Esophagus muscularis mucosa (tissue), 4 donors: ENCODE data around the gene INKA1. TPM values are rescaled to one million over a fixed set of nuclear protein-coding genes. Genes with fewer than 3 reads are reported as not detected.
"Not testable (repeated sequence)": the region's sequence is repeated elsewhere in the genome, so short reads cannot be mapped to it uniquely, and the experiment has no call there.

Experiments
- DNase-seq: peaks from one replicate; pipeline ENCODE4 v3.0.0-alpha.2; 2017; ENCODE audit errors: extremely low spot score
- H3K27ac ChIP-seq, 4 donors: fragments of 200-600 bp; sonication (generic); replicated peaks in 1 of 4; 1 replicate in 3 of 4; 2 replicates in 1 of 4; pipeline ENCODE4 v1.5.1; 2016 to 2019; ENCODE audit warnings: mild to moderate bottlenecking in 1 of 4
- H3K27me3 ChIP-seq, 4 donors: fragments of 200-600 bp; sonication (generic); one replicate each; pipeline versions ENCODE4 v1.5.1 to v1.6.0; 2016 to 2019
- H3K36me3 ChIP-seq, 4 donors: fragments of 200-600 bp; sonication (generic); one replicate each; pipeline ENCODE4 v1.5.1; 2016 to 2019
- H3K4me1 ChIP-seq, 4 donors: fragments of 200-600 bp; sonication (generic); one replicate each; pipeline ENCODE4 v1.5.1; 2016 to 2019
- H3K4me3 ChIP-seq, 4 donors: fragments of 200-600 bp; sonication (generic); 1 replicate in 2 of 4; 2 replicates in 2 of 4; pipeline ENCODE4 v1.5.1; 2016 to 2019; ENCODE audit warnings: mild to moderate bottlenecking in 4 of 4, moderate library complexity in 1 of 4
- H3K9me3 ChIP-seq, 4 donors: fragments of 200-600 bp; sonication (generic); 1 replicate in 3 of 4; 2 replicates in 1 of 4; pipeline ENCODE4 v1.5.1; 2016 to 2019
- EP300 ChIP-seq: sonication (generic); formaldehyde crosslinking; IDR thresholded peaks from one replicate; pipeline ENCODE4 v1.6.1; 2017; ENCODE audit warnings: antibody characterized with exemption
- POLR2A ChIP-seq: fragments of 450-650 bp; IDR thresholded peaks from one replicate; pipeline ENCODE4 v1.6.1; 2017; ENCODE audit warnings: antibody characterized with exemption, moderate library complexity, mild to moderate bottlenecking, low read depth
- POLR2AphosphoS5 ChIP-seq, 2 donors: sonication (generic); formaldehyde crosslinking; IDR thresholded peaks; one replicate each; pipeline ENCODE4 v1.6.1; 2017; ENCODE audit warnings: antibody characterized with exemption in 2 of 2
- WGBS: methylation state at CpG from one replicate; pipeline ENCODE4 v1.1.5; 2018; 5-methylcytosine and 5-hydroxymethylcytosine counted together
- intact Hi-C: fragments of 100-400 bp; cut with DNase I; formaldehyde crosslinking; loops from one replicate; pipeline ENCODE4 v1.15.1; 2023
- total RNA-seq, 4 donors: library from RNA; depleted of rRNA; stranded (reverse); fragments of >200 nt; gene quantifications; one replicate each; pipeline versions ENCODE4 v1.1.0 to v1.2.1, GENCODE V29; 2016
- TF ChIP-seq, protein P1 (sequence below), 3 experiments: fragments of 200-600 bp in 2 of 3; fragments of 450-650 bp in 1 of 3; sonication (generic) in 2 of 3; IDR thresholded peaks; one replicate each; pipeline ENCODE4 v1.5.1; 2017 to 2019; ENCODE audit warnings: antibody characterized with exemption in 3 of 3, mild to moderate bottlenecking in 2 of 3, moderate library complexity in 1 of 3

Gene INKA1
- total RNA-seq, 4 donors from 2014 or later, result 3.3 to 5.8 (median 4.0) TPM

DNA sequence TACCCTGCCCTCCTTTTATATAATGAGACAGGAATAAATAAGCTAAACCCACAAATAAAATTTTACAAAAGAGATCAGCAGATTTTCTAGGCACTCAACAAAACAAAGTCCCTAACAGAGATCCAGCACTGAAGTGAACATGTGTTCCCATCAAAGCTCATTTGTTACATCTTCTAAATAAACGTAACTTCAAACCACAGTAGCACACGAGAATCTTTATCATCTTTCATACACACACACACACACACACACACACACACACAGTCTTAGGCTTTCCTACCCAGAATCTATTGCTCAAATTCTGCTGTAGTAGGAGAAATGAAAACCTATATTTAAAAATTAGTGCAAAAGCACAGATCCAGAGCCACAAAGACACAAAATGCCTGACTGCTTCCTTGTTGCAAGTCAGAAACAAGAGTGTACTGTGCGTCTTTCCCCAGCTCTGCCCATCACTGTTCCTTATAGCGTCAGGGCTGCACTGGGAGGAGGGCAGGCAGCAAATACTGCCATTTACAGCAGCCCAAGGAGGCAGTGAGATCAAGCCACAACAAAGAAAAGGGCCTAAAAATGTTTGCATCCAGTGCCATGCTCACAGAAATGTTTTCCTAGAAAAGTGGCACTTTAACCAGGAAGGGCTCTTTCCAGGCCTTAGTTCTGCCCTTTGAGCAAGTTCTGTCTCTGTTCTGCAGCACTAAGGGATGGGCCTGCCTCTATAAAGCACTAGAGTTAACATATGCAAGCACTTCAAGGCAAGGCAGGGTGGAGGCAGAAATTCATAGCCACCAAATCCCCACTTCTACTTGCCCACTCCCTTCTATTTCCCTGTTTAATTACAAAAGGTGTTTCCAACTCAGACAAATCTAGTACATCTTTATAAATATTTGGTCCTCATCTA lies 22.7 kb upstream of the INKA1 start:
- WGBS, result 57% methylated on average over 4 of the region's 4 CpGs
- no peaks in the 10 kb centered on the region for H3K9me3 ChIP-seq
- intact Hi-C loops, result no loop called here
- TF ChIP-seq, protein P1, sequence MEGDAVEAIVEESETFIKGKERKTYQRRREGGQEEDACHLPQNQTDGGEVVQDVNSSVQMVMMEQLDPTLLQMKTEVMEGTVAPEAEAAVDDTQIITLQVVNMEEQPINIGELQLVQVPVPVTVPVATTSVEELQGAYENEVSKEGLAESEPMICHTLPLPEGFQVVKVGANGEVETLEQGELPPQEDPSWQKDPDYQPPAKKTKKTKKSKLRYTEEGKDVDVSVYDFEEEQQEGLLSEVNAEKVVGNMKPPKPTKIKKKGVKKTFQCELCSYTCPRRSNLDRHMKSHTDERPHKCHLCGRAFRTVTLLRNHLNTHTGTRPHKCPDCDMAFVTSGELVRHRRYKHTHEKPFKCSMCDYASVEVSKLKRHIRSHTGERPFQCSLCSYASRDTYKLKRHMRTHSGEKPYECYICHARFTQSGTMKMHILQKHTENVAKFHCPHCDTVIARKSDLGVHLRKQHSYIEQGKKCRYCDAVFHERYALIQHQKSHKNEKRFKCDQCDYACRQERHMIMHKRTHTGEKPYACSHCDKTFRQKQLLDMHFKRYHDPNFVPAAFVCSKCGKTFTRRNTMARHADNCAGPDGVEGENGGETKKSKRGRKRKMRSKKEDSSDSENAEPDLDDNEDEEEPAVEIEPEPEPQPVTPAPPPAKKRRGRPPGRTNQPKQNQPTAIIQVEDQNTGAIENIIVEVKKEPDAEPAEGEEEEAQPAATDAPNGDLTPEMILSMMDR (IDR thresholded peaks at IDR 0.05), result no peak
- TF ChIP-seq EP300 (no peak), POLR2AphosphoS5 (IDR thresholded peaks at IDR 0.05) (no peak), POLR2A (no peak)
- no peak overlapping the region for H3K4me3 ChIP-seq
- H3K4me1 ChIP-seq, result peaks cover 44 to 82% (median 65%) of the 10 kb centered on the region in 4 donors
- peaks cover 4 to 56% (median 34%) of the 10 kb centered on the region in 4 donors for H3K36me3 ChIP-seq
- no peak for DNase-seq
- H3K27ac ChIP-seq, result no peak overlapping the region
- H3K27me3 ChIP-seq, result no peaks in the 10 kb centered on the region

DNA sequence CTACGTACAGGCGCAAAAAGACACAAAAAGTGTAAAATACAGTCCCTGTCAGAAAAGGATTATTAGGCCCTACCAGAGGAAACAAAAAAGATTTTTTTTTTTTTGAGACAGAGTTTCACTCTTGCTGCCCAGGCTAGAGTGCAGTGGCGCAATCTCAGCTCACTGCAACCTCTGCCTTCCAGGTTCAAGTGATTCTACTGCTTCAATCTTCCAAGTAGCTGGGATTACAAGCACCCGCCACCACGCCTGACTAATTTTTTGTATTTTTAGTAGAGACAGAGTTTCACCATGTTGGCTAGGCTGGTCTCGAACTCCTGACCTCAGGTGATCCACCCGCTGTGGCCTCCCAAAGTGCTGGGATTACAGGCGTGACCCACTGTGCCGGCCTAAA lies 22.1 kb upstream of the INKA1 start:
- H3K27ac ChIP-seq, H3K9me3 ChIP-seq, intact Hi-C loops, DNase-seq, H3K4me3 ChIP-seq, H3K27me3 ChIP-seq: not testable (repeated sequence)
- Histone ChIP-seq H3K36me3 (peaks cover 4 to 55% (median 33%) of the 10 kb centered on the region in 4 donors), H3K4me1 (peaks cover 45 to 79% (median 64%) of the 10 kb centered on the region in 4 donors)
- 93% methylated on average over 9 of the region's 9 CpGs for WGBS

DNA sequence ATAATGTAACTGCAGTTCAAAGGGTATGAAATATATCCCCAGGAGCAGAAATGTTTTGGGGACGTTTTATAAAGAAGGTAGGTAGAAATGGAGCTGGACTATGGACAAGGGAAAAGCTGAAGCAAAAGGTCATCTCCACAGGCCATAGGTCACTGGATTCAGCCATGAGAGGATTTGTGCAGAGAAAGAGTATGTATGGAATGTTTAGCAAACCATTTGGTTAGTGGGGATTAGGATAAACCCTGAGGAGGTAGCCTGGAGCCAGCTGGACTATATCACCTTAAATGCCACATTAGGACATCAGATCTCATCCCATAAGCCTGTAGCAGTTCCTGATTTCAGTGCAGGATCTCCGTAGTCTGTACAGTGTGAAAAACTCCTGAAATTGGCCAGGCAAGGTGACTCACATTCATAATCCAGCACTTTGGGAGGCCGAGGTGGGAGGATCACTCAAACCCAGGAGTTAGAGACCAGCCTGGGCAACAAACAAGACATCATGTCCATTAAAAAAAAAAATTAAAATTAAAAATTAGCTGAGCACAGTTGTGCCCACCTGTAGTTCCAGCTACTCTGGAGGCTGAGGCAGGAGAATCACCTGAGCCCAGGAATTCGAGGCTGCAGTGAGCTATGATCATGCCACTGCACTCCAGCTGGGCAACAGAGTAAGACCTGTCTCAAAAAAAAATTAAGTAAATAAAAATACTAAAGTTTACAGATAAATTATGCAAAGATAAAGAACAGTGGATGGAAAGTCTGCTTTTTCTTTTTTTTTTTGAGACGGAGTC lies 21.5 kb upstream of the INKA1 start:
- Histone ChIP-seq H3K27me3 (peaks cover 0 to 3% (median 0%) of the 10 kb centered on the region in 4 donors), H3K4me1 (peaks cover 45 to 74% (median 64%) of the 10 kb centered on the region in 4 donors), H3K27ac (no peak overlapping the region), H3K9me3 (no peaks in the 10 kb centered on the region), H3K4me3 (no peak overlapping the region), H3K36me3 (peaks cover 4 to 51% (median 33%) of the 10 kb centered on the region in 4 donors)
- no peak for TF ChIP-seq POLR2AphosphoS5 (IDR thresholded peaks at IDR 0.05)
- no peak for TF ChIP-seq POLR2A
- TF ChIP-seq EP300, result no peak
- TF ChIP-seq, protein P1 (IDR thresholded peaks at IDR 0.05), result no peak
- intact Hi-C loops, result no loop called here
- WGBS, result 82% methylated on average over 5 of the region's 5 CpGs
- DNase-seq, result no peak

DNA sequence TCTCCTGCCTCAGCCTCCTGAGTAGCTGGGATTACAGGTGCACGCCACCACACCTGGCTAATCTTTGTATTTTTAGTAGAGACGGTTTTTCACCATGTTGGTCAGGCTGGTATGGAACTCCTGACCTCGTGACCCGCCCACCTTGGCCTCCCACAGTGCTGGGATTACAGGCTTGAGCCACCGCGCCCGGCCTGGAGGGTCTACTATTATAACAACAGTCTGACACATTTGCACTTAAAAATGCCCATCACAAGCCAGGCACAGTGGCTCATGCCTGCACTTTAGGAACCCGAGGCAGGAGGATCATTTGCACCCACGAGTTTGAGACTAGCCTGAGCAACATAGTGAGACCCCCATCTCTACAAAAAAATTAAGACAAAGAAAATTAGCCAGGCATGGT lies 20.8 kb upstream of the INKA1 start:
- H3K27ac ChIP-seq, H3K4me3 ChIP-seq, H3K27me3 ChIP-seq, H3K9me3 ChIP-seq, DNase-seq, intact Hi-C loops: not testable (repeated sequence)
- H3K36me3 ChIP-seq, result peaks cover 4 to 47% (median 32%) of the 10 kb centered on the region in 4 donors
- WGBS, result 96% methylated on average over 9 of the region's 9 CpGs
- H3K4me1 ChIP-seq, result peaks cover 51 to 81% (median 70%) of the 10 kb centered on the region in 4 donors

DNA sequence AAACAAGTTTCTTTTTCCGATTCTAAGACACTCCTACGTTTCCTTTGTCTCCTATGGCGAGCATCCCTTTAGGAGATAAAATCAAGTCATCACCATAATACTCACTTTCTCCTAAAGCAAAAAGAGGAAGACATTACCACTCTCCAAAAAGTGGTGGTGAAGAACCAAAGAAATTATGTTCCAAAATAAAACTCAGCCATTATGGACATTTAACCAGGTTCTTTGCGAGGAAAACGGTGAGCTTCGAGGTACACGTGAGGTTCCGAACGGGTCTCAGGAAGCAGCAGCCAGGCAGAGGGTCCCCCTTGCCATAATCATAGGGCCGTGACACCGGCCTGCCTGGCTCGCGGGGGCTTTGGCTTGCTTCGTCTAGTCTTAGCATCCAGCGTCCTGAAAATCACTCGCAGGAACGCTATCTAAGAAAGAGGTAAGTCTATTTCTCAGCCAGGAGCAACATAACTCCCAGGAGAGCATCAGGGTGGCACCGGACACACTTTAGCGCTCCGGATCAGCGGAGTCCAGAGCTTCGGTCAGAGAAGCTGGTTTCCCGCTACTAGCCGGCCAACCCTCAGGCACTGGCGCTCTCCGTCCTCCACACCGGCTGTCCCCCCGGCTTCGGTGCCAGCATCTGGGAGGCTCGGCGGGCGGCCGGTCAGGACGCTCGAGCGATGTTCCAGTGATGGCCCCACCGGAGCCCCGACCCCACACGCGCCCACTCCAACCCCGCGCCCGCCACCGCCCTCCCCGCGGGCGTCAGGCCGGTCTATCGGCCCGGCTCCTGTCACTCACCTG lies 17.3 kb upstream of the INKA1 start:
- no peaks in the 10 kb centered on the region for H3K9me3 ChIP-seq
- TF ChIP-seq EP300, result no peak
- TF ChIP-seq, protein P1 (IDR thresholded peaks at IDR 0.05), result peak in 1 of 3 experiments; percentile 3
- intact Hi-C loops, result loop anchor here (5.0 kb wide), 1 partner anchor 63 kb away; the partner anchor contains the start of gene GMPPB
- peak; percentile 95 for DNase-seq
- H3K27ac ChIP-seq, result peak overlapping the region; percentile 90 to 98 (median 96)
- peaks cover 4 to 38% (median 22%) of the 10 kb centered on the region in 4 donors for H3K36me3 ChIP-seq
- peaks cover 42 to 59% (median 56%) of the 10 kb centered on the region in 4 donors for H3K4me1 ChIP-seq
- H3K4me3 ChIP-seq, result peak overlapping the region; percentile 81 to 100 (median 94)
- 3% methylated on average over 18 of the region's 50 CpGs for WGBS
- peaks cover 0 to 3% (median 0%) of the 10 kb centered on the region in 4 donors for H3K27me3 ChIP-seq
